ENCODE data around the gene PBX1. TPM values are rescaled to one million over a fixed set of nuclear protein-coding genes. Genes with fewer than 3 reads are reported as not detected.

PBX1 gene
- total RNA-seq, 2 donors from 2014 or later, result 55.4 to 56.2 TPM

- intact Hi-C loops (cut with DNase I, micrococcal nuclease), result loop anchor here in 1 of 2 donors (10.0 kb wide), 1 partner anchor 223 kb away; no protein-coding TSS in a partner anchor
- DNase-seq (no peak), ATAC-seq (no peak)
Measured at GRCh38 chr1:164562061-164562460, 3.1 kb downstream of the PBX1 start.

- ATAC-seq, result no peak
- intact Hi-C loops (cut with DNase I, micrococcal nuclease), result loop anchor here in 1 of 2 donors (10.0 kb wide), 1 partner anchor 222 kb away; no protein-coding TSS in a partner anchor
- DNase-seq, result no peak
Measured at GRCh38 chr1:164562511-164562910, 3.5 kb downstream of the PBX1 start.

GRCh38 chr1:164562947-164563520, 4.0 kb downstream of the PBX1 start:
- no peak for DNase-seq

DNA sequence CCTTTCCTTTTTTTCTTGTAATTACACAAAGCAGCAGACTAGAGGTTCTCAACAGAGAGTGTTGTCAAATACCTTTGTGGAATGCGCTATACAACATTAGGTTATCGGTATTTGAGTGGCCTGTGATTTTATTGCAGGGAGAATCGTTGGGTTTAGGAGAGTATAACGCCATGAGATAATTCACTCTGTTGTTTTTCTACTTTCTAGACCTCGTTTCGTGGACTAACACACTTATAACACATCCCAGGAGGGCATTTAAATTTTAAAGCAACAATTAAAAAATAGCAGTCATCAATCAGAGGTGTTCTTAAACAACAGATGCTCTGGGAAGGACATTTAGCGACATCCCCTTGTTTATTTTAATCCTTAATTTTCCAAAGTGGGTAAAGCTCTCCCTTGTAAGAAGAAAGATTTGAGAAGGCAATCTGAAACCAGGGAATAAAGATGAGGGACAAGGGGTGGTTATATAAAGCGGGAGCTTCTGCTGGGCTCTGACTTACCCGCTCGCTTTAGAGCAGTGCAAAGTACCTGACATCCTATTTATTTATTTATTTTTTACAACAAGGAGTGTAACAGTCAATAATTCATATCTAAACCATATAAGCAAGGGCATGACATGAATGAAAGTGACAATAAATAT, 4.9 kb downstream of the PBX1 start:
- no peak for ATAC-seq
- DNase-seq, result no peak
- intact Hi-C loops (cut with DNase I, micrococcal nuclease), result loop anchor here in 1 of 2 donors (10.0 kb wide), 1 partner anchor 221 kb away; no protein-coding TSS in a partner anchor

More at GRCh38 chr1:164562947-164563520, 4.0 kb downstream of the PBX1 start:
- intact Hi-C loops (cut with DNase I, micrococcal nuclease), result loop anchor here in 1 of 2 donors (10.0 kb wide), 1 partner anchor 222 kb away; no protein-coding TSS in a partner anchor
- ATAC-seq, result no peak

DNA sequence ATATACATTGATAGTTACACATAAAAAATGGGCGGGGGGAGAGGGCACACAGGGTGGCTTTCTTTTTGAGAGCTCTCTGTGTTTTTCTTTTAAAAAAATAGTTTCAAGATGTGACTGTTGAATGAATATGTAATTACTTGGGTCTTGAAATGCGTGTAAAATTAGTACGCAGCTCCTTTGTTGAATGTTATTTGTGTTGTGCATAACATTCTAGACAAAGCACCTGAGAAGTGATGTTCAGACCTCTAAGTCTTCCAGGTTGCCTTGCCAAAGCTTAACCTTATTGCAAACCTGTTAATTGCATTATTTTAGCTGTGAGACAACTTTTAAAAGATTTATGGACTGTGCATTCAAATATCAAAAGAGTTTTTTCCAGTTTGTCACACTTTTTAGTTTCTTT, 5.4 kb downstream of the PBX1 start:
- ATAC-seq (no peak), DNase-seq (no peak)
- intact Hi-C loops (cut with DNase I, micrococcal nuclease), result loop anchor here in 1 of 2 donors (10.0 kb wide), 1 partner anchor 220 kb away; no protein-coding TSS in a partner anchor

DNA sequence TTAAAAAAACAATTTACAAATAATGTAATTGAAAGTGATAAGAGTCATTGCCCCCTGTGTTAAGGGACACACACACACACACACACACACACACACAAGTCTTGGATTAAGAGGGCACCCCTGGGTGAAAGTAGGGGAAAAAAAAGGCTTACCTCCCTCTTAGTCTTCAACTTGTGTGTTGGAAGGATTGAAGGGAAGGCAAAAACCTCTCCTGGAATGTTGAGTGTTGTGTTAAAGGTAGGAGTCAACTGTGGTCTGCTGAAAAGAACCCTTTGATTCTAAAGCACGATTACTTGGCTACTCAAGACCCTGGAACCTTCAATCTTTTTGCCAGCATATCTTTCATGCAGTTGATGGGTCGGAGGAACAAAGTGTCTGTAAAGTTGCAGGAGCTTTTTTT, 6.4 kb downstream of the PBX1 start:
- ATAC-seq, result no peak
- intact Hi-C loops (cut with DNase I, micrococcal nuclease), result loop anchor here in 1 of 2 donors (10.0 kb wide), 1 partner anchor 219 kb away; no protein-coding TSS in a partner anchor
- DNase-seq, result no peak

- intact Hi-C loops (cut with DNase I, micrococcal nuclease), result loop anchor here in 1 of 2 donors (10.0 kb wide), 1 partner anchor 217 kb away; no protein-coding TSS in a partner anchor
- DNase-seq (no peak), ATAC-seq (no peak)
Measured at GRCh38 chr1:164567774-164568173, 8.8 kb downstream of the PBX1 start.

DNA sequence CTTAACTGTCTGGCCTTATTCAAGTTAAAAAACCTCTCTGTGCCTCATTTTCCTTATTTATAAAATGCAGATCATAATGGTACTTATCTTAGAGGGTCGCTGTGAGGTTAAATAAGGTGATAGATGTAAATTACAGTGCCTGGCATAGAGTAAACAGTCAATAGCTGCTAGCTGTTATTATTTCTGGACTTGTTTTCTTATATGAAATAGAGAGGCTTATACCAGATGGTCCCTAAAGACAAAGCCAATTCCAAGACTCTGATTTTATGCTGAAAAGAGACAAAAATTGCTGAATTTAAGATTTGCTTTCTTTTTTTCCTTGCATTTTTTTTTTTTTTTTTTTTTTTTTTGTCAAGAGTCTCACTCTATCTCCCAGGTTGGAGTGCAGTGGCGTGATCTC, 10.3 kb downstream of the PBX1 start:
- intact Hi-C loops (cut with DNase I, micrococcal nuclease), result loop anchor here in 1 of 2 donors (10.0 kb wide), 1 partner anchor 216 kb away; no protein-coding TSS in a partner anchor
- ATAC-seq, result no peak
- no peak for DNase-seq

- intact Hi-C loops (cut with DNase I, micrococcal nuclease), result loop anchor here in 1 of 2 donors (10.0 kb wide), 1 partner anchor 215 kb away; no protein-coding TSS in a partner anchor
- ATAC-seq (no peak), DNase-seq (no peak)
Measured at GRCh38 chr1:164569866-164570265, 10.9 kb downstream of the PBX1 start.

GRCh38 chr1:164571333-164571732, 12.3 kb downstream of the PBX1 start:
- no peak for DNase-seq
- intact Hi-C loops (cut with DNase I, micrococcal nuclease), result no loop called here
- no peak for ATAC-seq

GRCh38 chr1:164575356-164575886, 16.4 kb downstream of the PBX1 start:
- ATAC-seq, result no peak
- intact Hi-C loops (cut with DNase I, micrococcal nuclease), result no loop called here

GRCh38 chr1:164576291-164577271, 17.6 kb downstream of the PBX1 start:
- peak; percentile 12 to 33 for DNase-seq
- intact Hi-C loops (cut with DNase I, micrococcal nuclease), result no loop called here
- ATAC-seq, result no peak

More at GRCh38 chr1:164575356-164575886, 16.4 kb downstream of the PBX1 start:
- DNase-seq, result no peak

DNA sequence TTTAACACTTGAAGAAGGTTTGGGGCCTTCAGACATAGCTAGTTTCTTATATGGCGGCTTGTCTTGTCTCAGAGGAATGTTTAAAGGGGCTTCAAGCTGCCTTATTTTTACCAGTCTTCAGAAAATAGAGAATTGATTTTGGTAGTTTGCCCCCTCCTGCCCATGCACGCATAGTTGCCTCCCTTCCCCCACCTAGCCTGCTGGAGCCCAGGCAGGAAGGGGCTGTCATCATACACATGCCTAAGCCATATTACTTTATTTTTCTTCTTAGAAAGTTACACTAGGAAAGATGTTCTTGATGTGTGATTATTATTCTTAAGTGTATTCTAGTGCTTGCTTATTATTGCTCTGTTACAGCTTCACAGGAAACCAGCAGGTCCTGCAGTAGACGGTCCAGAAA, 18.3 kb downstream of the PBX1 start:
- DNase-seq (no peak), ATAC-seq (no peak)
- intact Hi-C loops (cut with DNase I, micrococcal nuclease), result no loop called here

DNA sequence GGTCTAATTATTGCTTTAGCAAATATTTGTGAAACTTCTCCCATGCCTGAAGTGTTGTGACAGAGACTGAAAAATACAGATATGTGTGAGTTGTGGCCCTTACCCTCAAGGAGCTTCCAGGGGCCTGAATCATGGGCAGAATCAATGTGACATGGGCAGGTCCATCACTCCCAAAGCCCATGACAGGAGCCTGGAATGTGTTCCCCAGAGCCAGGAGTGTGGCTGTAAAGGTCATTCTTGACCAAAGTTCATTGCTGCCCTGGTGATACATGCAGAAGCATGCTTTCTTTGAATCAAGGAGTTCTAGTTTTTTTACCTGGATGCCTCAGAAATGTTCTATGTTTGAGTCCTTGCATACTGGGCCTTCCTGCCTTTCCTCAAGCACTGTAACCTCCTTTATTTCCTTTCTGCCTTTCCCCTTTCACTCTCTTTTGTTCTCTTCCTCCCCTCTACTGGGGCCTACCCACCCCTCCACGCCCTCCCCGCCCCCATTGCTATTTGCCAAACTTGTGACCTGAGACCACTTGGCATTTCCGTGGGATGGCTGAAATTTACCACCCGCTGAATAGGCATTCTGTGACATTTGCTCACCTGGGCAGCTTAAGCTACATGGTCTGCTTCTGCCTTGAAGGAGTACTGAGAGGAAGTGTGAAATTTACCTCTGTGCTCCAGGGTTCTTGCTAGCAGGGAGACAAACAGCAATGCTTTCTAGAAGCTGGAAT, 19.7 kb downstream of the PBX1 start:
- DNase-seq (no peak), ATAC-seq (peak; percentile 36)
- intact Hi-C loops (cut with DNase I, micrococcal nuclease), result no loop called here

DNA sequence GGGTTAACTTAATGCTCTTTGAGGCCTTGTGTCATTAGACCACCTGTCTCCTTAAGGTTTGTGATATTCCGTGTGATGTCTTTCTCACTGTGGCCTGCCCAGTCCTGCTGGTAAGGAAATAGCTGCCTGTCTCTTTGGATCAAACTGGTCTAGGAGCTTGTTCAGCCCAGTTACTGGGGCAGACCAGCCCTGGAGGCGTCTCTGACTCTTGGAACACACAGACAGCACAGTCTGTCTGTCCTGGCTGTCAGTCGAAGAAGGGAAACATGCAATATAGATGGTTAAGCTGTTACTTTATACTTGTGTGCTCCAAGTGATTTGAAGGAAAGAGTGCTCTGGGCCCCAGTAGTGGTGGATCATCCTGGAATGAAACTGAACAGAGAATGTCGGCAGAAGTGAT, 20.4 kb downstream of the PBX1 start:
- ATAC-seq (no peak), DNase-seq (no peak)
- intact Hi-C loops (cut with DNase I, micrococcal nuclease), result no loop called here

- ATAC-seq (no peak), DNase-seq (no peak)
- intact Hi-C loops (cut with DNase I, micrococcal nuclease), result no loop called here
Measured at GRCh38 chr1:164581762-164582161, 22.8 kb downstream of the PBX1 start.

DNA sequence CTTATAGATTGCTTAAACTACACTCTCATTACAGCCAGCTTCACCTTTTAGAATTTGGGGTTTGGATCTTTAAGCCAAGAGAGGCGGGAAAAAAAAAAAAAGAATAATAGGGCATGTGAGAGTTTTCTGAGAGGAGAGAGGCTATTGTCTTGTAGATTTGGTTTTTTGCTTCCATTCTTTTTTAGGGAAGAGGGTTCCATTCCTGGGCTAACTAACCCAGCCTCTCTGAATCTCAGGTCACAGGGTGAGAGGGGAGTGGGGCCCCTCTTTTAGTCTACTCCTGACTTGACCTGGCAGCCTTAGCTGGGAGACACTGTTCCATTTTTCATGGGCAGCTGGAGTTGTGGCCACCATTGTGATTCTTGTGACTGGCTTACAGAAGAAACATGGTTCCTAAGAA, 24.2 kb downstream of the PBX1 start:
- intact Hi-C loops (cut with DNase I, micrococcal nuclease), result no loop called here
- DNase-seq (no peak), ATAC-seq (no peak)

Data from left colon (tissue), 2 donors.